HG02885 (cell line): ENCODE measurements around the gene KLHL29.

Source experiments
- ATAC-seq: cut with Tn5 transposase; IDR thresholded peaks from one replicate; pipeline ENCODE4 v1.9.1; 2021; ENCODE audit warnings: mild to moderate bottlenecking; ENCODE audit not compliant: unreplicated experiment, poor library complexity

The KLHL29 gene

DNA sequence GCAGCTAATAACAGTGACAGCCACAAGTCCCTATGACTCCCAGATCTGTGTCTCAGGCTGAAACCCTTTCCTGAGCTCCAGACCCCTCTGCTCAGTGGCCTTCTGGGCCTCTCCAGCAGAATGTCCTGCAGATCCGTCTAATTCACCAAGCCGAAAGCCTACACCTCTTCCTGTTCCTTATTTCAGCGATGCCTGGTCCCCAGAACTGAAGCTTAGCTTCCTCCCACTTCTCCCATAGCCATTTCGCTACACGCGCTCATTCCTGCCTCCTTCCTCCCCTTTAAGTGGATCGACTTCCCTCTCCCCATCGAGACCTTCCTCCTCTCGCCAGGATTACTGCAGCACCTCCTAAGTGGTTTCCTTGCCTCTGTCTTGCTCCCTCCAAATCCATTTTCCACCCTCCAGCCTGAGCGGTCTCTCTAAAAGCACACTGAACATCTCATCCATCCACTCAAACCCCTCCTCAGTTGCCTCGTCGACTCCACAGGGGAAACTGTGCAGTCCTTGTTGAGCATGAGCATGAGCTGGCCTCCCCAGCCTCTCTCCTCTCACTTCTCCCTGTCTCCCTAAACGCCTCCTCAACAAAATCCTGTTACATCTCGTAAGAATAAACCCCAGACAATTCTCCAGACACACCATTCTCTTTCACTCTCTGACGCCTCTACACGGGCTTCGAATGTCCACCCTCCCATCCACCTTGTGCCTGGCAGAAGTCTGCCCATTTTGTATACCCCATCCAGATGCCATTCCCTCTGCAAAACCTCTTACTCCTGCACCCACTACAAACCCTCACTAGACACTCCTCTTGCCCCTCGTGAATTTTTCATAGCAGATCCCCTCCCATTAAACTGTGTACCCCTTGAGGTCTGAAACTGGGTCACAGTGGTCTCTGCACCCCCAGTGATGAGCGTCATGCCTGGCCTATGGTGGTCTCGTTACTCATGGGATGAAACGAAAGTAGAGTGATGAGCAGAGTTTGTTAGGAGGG is 309.4 kb downstream of the KLHL29 start:
- ATAC-seq = no peak

DNA sequence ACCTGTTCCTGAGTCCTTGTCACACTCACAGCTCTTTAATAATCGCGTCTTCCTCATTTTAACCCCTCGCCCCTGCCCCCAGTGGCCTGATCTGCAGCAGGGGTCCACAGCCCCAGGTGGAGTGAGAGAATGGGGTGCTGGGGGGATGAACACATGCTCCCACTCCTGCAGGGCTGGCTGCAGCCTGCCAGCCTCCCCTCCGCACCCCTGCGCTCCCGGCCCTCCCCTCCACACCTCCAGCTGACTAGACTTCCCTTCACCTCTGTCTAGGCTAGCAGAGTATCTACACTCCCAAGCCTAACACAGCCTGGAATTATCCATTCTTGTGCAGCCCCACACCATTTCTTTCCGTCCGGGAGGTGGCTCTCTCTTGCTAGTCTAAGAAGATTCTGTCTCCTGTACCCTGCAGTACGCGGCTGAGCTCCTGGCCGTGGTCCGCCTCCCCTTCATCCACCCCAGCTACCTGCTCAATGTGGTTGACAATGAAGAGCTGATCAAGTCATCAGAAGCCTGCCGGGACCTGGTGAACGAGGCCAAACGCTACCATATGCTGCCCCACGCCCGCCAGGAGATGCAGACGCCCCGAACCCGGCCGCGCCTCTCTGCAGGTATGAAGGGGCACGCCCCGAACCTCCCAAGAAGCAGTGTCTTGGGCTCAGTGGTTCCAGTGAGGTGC is 310.4 kb downstream of the KLHL29 start:
- no peak for ATAC-seq

DNA sequence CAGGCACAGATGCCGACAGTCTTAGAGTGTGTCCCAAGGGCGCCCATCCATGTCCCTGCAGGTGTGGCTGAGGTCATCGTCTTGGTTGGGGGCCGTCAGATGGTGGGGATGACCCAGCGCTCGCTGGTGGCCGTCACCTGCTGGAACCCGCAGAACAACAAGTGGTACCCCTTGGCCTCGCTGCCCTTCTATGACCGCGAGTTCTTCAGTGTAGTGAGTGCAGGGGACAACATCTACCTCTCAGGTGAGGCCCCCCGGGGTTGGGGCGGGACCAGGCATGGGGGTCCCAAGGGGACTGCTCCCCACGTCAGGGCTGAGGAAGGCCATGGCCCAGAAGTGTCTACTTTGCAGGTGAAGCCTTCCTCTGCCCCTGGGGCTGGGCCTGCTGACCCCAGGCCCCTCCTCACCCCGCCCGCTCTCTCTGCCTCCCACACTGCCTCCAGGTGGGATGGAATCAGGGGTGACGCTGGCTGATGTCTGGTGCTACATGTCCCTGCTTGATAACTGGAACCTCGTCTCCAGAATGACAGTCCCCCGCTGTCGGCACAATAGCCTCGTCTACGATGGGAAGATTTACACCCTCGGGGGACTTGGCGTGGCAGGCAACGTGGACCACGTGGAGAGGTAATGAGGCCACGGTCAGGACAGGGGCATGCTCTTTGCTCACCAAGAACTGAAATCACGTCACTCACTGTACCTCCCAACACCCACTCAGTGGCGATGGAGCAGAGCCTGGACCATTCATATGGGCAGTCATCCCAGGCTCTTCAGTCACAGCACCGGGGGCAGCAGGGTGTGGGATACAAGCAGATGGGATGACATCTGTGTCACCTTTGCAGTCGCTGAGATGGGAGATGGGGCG is 311.1 kb downstream of the KLHL29 start:
- ATAC-seq = no peak

DNA sequence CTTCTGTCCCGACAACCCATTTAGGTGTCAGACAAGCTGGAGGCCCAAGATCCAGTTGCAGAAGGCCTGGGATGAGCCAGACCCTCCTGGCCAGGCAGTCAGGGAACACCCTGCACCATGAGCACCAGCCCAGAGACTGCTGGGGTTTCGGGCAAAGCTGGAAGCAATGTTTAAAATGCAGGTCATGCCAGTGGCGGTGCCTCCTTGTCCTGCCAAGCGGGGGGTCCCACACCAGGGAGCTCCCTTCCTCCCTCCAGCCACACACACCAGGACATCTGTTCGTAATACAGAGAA is 311.7 kb downstream of the KLHL29 start:
- ATAC-seq = no peak

DNA sequence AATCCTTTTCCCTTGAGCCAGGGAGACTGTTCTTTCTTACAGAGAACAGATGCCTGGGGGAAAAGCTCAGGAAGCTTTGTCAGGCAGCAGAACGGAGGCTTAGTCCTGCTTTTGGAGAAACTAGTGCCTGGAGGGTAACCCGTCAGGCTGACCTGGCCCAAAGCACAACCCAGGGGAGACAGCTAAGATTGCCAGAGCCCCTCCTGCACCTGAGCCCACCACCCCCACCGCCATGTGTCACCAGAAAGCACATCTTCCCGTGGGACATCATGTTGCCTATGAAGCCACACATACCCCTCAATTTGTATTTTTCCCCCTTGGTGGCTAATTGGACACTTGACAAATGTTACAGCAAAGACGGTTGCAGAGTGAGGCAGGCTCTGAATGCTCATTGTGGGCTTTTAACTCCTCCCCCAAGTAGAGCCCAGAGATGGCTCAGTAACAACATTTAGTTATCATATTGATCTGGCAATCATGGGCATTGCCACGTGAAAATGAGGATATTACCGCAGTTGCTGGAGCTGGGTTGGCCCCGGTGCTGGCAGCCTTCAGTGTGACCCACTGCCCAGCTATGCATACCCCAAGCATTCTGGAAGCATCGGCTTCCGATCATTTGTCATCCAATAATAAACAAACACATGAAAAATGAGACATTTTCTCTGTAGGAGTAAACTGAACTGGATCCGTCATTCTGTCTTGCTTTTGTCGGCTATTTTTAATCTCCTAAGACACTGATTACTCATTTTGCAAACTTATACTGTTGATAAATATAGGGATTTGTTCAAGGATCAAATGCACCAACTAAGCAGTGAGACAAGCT is 312.5 kb downstream of the KLHL29 start:
- no peak for ATAC-seq

DNA sequence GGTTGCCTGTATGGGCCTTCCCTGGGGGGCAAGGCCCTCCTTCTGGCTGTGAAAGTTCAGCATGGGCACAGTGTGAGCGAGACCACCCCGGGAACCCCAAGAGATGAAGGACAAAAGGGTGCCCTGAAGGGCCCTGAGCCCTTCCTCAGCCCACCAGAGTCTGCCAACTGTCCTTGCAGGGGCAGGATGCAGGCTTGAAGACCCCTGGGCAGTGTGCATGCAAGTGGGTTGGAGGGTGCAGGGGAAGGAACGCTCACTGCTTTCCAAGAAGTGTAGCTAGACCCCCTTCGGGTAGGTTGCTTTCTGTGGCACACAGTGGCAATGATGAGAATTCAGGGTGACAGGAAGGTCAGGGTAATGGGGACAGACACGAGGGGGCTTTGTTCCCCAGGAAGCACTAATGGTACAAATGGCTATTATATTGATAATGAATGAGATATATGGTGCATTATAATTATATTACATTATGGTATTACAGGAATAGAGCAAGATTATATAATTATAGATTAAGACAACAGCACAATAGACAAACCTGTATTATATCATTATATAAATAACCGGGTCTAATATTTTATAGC is 313.2 kb downstream of the KLHL29 start:
- ATAC-seq = no peak

DNA sequence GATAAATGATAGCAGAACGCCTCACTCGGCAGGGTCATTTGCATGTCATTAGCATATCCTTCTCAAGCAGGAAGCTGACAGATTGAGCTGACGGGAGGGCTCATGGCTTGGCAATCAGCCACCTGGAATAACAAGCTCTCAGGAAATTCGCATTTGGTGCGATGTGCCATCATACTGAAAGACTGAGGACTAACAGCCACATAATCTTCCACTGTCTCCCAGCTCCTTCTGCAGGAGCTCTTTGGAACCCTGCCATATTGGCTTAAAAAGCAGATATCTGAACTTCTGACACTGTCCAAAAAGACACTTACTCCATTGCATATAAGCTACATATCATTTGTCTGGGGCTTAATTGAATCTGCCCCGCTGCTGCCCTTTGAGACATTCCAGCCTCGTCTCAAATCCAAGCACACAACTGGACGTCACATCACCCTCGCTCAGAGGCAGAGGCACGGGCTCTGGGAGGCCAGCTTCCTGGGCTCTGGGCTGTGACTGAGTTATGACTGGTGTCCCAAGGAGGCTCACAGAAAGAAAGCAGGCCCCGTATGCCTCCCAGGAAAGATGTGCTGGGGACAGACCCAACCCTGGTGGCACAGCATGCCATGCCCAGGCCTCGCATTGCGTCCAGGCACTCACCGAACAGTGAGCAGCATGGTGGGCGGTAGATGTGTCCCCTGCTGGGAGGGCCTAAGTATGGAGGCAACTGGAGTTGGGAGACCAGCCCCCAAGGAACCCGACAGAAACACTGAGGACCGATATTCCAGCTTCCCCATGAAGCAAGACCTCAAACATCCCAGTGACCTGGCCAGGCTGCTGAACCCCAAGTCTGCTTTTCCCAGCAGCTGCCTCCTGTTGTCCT is 314.0 kb downstream of the KLHL29 start:
- no peak for ATAC-seq

DNA sequence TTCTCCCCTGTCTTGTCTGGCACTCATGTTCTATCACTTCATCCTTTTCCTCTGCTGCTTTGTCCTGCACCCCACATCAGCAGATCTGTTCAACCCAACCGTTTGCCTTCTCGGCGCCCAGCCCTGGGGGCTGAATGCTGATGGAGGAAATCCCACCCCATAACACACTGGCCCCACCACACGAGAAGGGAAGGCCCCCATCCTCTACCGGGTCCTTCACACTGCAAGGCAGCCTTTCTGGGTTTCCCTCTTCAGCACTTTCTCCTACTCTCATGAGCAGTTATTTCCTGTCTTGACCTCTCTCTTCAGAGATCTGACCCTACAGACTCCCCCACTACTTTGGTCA is 314.6 kb downstream of the KLHL29 start:
- ATAC-seq = no peak

DNA sequence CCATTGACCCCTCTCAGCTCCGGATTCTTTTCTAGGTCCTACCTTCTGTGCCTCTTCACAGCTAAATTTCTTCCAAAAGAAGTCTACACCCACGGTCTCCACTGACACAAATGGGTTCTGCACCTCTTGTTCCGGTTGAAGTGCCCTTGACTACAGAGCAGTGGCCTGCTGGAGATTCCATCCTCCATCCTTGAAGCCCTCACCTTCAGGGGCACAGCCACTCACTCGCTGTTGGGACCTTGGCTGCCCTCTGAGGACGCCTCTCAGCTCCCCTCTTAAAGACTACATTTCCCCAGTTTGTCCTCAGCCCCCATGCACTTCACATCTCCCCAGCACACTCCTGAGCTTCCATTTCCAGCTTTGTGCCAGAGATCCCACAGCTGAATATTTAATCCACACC is 315.6 kb downstream of the KLHL29 start:
- no peak for ATAC-seq

DNA sequence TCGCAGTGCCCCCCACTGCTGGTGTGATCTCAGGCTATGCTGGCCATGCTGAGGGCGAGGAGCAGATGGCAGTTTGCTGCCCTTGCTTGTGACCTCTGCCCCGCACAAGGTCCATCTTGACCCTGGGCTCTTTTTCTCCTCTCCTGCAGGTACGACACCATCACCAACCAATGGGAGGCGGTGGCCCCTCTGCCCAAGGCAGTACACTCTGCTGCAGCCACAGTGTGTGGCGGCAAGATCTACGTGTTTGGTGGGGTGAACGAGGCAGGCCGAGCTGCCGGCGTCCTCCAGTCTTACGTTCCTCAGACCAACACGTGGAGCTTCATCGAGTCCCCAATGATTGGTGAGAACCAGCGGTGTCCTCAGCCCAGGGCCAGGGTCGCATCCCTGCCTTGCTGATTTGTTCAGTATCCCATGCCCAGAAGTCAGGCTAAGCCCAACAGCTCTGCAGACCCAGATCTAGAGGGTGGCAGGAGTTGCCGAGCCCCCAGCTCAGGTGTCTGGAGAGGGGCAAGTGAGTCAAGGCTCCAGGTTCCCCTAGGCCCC is 318.1 kb downstream of the KLHL29 start:
- ATAC-seq = no peak

DNA sequence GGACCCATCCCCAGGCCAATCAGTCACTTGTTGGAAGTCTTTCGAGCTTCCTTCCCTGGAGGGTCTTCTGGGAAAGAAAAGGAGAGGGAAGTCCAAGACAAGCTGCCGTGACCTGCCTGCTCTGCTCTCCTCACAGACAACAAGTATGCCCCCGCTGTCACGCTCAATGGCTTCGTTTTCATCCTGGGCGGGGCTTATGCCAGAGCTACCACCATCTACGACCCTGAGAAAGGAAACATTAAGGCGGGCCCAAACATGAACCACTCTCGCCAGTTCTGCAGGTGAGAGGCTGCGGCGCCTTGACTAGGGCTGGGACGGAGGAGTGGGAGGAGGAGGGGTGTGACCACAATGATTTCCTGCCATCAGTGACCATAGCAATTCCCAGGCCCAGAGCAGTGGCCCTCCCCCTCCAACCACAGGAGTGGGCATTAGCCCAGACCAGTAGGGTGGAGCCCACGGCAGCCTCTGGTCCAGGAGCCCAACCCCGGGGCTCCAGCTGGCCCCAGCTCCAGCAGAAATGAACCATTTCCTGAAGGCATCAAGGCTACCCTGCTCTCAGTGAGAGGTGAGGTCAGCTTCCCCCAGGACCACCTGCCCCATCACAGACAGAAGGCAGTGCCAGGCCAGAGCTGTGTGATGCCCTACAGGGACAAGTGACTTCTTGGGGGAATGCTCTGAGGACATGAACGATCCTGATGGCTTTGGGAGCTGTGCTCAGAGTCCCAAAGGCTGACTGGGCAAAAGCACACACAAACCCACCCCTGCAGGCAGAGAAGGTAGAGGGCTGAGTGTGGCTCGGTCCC is 318.8 kb downstream of the KLHL29 start:
- no peak for ATAC-seq

DNA sequence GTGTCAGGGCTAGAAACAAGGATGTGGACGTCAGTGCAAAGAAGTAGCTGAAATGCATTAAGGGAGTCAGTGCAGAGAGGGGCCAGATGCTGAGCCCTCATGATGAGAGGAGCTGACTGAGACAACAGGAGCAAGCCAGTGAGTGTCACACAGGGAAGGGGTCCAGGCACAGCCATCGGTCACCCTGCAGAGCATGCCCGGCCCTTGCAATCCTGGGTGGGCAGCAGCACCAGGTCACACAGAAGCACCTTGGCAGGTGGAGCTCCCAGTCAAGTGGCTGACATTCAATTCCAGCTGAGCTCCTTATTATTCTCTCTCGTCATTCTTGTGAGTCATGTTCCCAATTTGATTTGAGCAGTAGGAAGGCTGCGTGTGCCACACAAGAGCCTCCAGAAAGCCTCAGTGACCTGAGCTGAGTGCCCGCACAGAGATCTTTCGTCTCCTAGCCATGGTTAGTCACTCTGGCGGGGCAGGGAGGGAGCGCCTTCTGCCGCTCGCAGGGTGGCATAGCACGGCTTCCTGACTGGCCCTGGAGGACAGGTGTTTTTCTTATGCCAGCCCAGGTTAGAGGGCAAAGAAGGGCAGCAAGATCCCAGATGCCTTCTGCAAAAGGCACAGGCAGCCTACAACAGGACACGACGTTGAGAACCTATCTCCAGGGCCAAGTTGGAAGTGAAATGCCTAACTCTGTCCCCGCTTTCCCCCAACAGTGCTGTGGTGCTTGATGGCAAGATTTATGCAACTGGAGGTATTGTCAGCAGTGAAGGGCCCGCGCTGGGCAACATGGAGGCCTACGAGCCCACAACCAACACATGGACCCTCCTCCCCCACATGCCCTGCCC is 321.0 kb downstream of the KLHL29 start:
- no peak for ATAC-seq

DNA sequence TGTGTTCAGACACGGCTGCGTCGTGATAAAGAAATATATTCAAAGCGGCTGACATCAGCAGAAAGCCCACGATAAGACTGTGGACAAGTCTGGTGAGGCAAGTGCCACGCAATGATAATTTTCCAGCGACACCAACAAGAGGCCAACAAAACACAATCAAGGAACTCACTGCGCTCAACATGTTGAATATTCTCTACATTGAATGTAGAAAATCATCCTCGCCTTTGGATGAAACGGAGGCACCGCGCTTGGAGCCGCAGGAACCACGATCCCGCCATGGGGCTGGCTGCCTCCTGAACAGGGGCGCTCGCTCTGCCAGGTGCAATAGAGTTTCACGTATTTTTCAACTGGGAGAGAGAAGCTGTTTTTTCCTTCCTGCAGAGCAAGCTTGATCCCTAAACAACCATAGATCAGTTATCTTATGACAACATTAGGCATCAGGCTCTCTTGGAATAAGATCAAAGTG is 321.7 kb downstream of the KLHL29 start:
- ATAC-seq = no peak

DNA sequence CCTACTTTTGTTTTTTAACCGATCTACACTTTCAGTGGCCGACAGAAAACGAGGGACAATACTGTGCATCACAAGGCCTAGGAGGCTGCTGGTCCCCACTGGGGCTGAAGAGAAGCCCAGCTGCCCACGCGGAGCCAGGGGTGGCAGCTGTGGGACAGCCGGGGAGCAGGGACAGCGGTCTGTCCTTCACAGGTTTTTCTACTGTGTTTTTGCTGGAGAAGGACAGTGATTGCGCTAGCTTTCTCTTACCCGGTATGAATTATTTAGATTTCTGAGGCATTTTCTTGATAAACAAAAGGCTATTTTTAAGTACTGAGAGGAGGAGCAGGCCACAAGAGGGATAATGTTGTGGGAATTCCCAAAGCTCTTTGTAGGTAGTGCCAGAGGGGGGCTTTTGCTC is 322.1 kb downstream of the KLHL29 start:
- no peak for ATAC-seq

DNA sequence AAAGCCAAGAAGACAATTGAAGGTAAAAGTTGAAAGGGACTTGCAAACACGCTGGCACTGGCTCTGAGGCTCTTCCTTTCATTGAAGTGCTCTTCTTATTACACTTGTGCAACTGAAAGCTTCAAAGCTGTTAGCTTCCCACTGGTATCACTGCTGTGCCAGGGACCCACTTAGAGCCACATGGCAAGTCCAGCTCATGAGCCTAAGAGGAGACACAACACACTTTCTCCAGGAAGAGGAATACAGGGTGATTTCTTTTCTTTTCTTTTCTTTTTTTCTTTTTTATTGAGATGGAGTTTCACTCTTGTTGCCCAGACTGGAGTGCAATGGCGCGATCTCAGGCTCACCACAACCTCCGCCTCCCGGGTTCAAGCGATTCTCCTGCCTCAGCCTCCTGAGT is 323.8 kb downstream of the KLHL29 start:
- ATAC-seq = no peak

DNA sequence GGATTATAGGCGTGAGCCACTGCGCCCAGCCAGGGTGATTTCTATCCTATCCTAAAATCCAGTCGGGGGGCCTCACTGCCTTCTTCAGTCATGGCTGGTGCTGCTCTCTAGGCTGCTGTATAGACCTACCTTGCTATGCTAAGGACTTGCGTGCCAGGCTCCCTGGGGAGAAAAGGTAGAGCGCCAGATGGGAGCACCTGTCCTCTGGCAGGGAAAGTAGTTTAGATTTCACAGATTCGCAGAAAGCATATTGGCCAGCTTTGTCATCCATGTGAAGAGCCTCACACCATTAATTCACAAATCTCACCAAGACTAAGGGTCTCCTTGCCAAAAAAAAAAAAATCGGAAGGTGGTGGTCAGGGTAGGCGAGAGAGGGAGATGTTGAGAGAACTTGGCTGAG is 324.3 kb downstream of the KLHL29 start:
- ATAC-seq = no peak
